IMR-90 (cell line): ENCODE data around the gene MRPL49. TPM values are rescaled to one million over a fixed set of nuclear protein-coding genes. Genes with fewer than 3 reads are reported as not detected.
A peak's percentile ranks its signal among the peaks of the same experiment; 100 is the strongest.

ENCODE experiments used
- ATAC-seq: fragments of 200-7000 bp; cut with Tn5 transposase; 2 replicates; pipeline ENCODE4 v1.9.1; 2020; ENCODE audit warnings: low read depth, mild to moderate bottlenecking, moderate library complexity
- BruUV-seq: library from RNA; stranded (reverse); fragments of 400-500 nt; replicated peaks from 2 replicates; lab custom pipeline; 2021; lab: Mats Ljungman, UMichigan
- CTCF ChIA-PET: fragments of 300-600 bp; formaldehyde crosslinking; extraction: SDS; loops from one replicate; lab custom pipeline; 2021; ENCODE audit warnings: antibody characterized with exemption; lab: Yijun Ruan, JAX
- POLR2A ChIA-PET: fragments of 300-600 bp; sonication (Branson Sonifier 250); formaldehyde crosslinking; loops from one replicate; lab custom pipeline; 2022; ENCODE audit warnings: antibody characterized with exemption; ENCODE audit not compliant: unreplicated experiment; lab: Charles Lee
- DNase-seq: peaks from one replicate; pipeline ENCODE4 v3.0.0; 2013
- H2AFZ ChIP-seq: replicated peaks from 2 replicates; pipeline ENCODE3; 2013; ENCODE audit warnings: low read length, mild to moderate bottlenecking; ENCODE audit not compliant: poor library complexity
- H2AK5ac ChIP-seq: 2 replicates; pipeline ENCODE4 v1.6.1; 2013; ENCODE audit warnings: low read depth, low read length, inconsistent platforms
- H2AK9ac ChIP-seq: replicated peaks from 2 replicates; pipeline ENCODE3; 2013; ENCODE audit warnings: mild to moderate bottlenecking, low read depth, low read length, moderate library complexity; ENCODE audit not compliant: poor library complexity
- H2BK120ac ChIP-seq: 2 replicates; pipeline ENCODE4 v1.6.1; 2013; ENCODE audit warnings: low read depth, low read length, inconsistent platforms
- H2BK15ac ChIP-seq: 3 replicates; pipeline ENCODE4 v1.6.1; 2013; ENCODE audit warnings: low read depth, low read length, inconsistent platforms
- H2BK20ac ChIP-seq: 2 replicates; pipeline ENCODE4 v1.6.1; 2013; ENCODE audit warnings: low read depth, mild to moderate bottlenecking, inconsistent platforms, low read length, moderate library complexity
- H2BK5ac ChIP-seq: 2 replicates; pipeline ENCODE4 v1.6.1; 2013; ENCODE audit warnings: mild to moderate bottlenecking, low read depth, low read length, inconsistent platforms; ENCODE audit not compliant: poor library complexity, severe bottlenecking
- H3K14ac ChIP-seq: replicated peaks from 2 replicates; pipeline ENCODE4 v1.6.1; 2013; ENCODE audit warnings: low read depth, low read length, inconsistent platforms
- H3K18ac ChIP-seq: 2 replicates; pipeline ENCODE4 v1.6.1; 2013; ENCODE audit warnings: low read depth, low read length, control low read depth
- H3K23ac ChIP-seq: 2 replicates; pipeline ENCODE4 v1.6.1; 2013; ENCODE audit warnings: low read depth, low read length, inconsistent platforms
- H3K27ac ChIP-seq: 2 replicates; pipeline ENCODE4 v1.5.1; 2013; ENCODE audit warnings: mild to moderate bottlenecking, control low read depth, low read length; ENCODE audit not compliant: insufficient read depth
- H3K27me3 ChIP-seq: 2 replicates; pipeline ENCODE4 v1.6.1; 2013; ENCODE audit warnings: low read length; ENCODE audit not compliant: control insufficient read depth, insufficient read depth
- H3K36me3 ChIP-seq: 2 replicates; pipeline ENCODE4 v1.6.1; 2013; ENCODE audit warnings: low read length, mixed read lengths; ENCODE audit not compliant: control insufficient read depth, insufficient read depth
- H3K4ac ChIP-seq: 2 replicates; pipeline ENCODE4 v1.6.1; 2013; ENCODE audit warnings: low read depth, low read length, inconsistent platforms
- H3K4me1 ChIP-seq: 2 replicates; pipeline ENCODE4 v1.6.1; 2013; ENCODE audit warnings: low read length, mixed read lengths; ENCODE audit not compliant: control insufficient read depth, insufficient read depth
- H3K4me2 ChIP-seq: 2 replicates; pipeline ENCODE4 v1.6.1; 2013; ENCODE audit warnings: low read depth, mild to moderate bottlenecking, control low read depth, low read length, moderate library complexity
- H3K4me3 ChIP-seq: 2 replicates; pipeline ENCODE4 v1.5.1; 2013; ENCODE audit warnings: low read depth, mild to moderate bottlenecking, control low read depth, low read length, moderate library complexity; ENCODE audit not compliant: insufficient read depth
- H3K56ac ChIP-seq: 2 replicates; pipeline ENCODE4 v1.6.1; 2013; ENCODE audit warnings: low read length, inconsistent platforms; ENCODE audit not compliant: insufficient read depth; ENCODE audit errors: extremely low read depth
- H3K79me1 ChIP-seq, 2 experiments: 2 replicates each; pipeline ENCODE4 v1.6.1; 2013; ENCODE audit warnings: low read length in 2 of 2, inconsistent platforms in 1 of 2, low read depth in 1 of 2
- H3K9ac ChIP-seq: 2 replicates; pipeline ENCODE4 v1.6.1; 2013; ENCODE audit warnings: low read depth, low read length, control low read depth
- H3K9me1 ChIP-seq: 2 replicates; pipeline ENCODE4 v1.6.1; 2013; ENCODE audit warnings: low read length, inconsistent platforms; ENCODE audit not compliant: insufficient read depth
- H3K9me3 ChIP-seq: 2 replicates; pipeline ENCODE4 v1.6.1; 2013; ENCODE audit warnings: low read length; ENCODE audit not compliant: control insufficient read depth, insufficient read depth
- H4K20me1 ChIP-seq: 2 replicates; pipeline ENCODE4 v1.6.1; 2013; ENCODE audit warnings: low read length, inconsistent platforms; ENCODE audit not compliant: insufficient read depth
- H4K5ac ChIP-seq: 2 replicates; pipeline ENCODE4 v1.6.1; 2013; ENCODE audit warnings: mild to moderate bottlenecking, low read depth, low read length, control low read depth
- H4K8ac ChIP-seq, 2 experiments: 2 replicates each; pipeline ENCODE4 v1.6.1; 2013; ENCODE audit warnings: low read depth in 2 of 2, low read length in 2 of 2, control low read depth in 1 of 2, inconsistent platforms in 1 of 2
- H4K91ac ChIP-seq: 2 replicates; pipeline ENCODE4 v1.6.1; 2013; ENCODE audit warnings: low read depth, low read length, inconsistent platforms; ENCODE audit not compliant: insufficient read depth
- CHD1 ChIP-seq: IDR thresholded peaks from 2 replicates; pipeline ENCODE4 v1.6.1; 2012; ENCODE audit warnings: low read depth, low read length, improper control_type of control experiment
- MAZ ChIP-seq: IDR thresholded peaks from 2 replicates; pipeline ENCODE4 v1.6.1; 2012; ENCODE audit warnings: low read depth, mild to moderate bottlenecking, low read length, improper control_type of control experiment, moderate library complexity, borderline replicate concordance
- MXI1 ChIP-seq: IDR thresholded peaks from 2 replicates; pipeline ENCODE4 v1.6.1; 2012; ENCODE audit warnings: low read depth, mild to moderate bottlenecking, low read length, moderate library complexity, borderline replicate concordance
- NFE2L2 ChIP-seq: fragments of 150-350 bp; IDR thresholded peaks from 2 replicates; pipeline ENCODE4 v1.6.1; 2016; ENCODE audit warnings: low read depth, mild to moderate bottlenecking, low read length
- RAD21 ChIP-seq: IDR thresholded peaks from 2 replicates; pipeline ENCODE4 v1.6.1; 2012; ENCODE audit warnings: low read length, improper control_type of control experiment
- RFX5 ChIP-seq: IDR thresholded peaks from 2 replicates; pipeline ENCODE4 v1.8.0; 2012; ENCODE audit warnings: low read depth, mild to moderate bottlenecking, low read length, moderate library complexity
- USF2 ChIP-seq: fragments of 150-350 bp; IDR thresholded peaks from 2 replicates; pipeline ENCODE4 v1.6.1; 2017; ENCODE audit warnings: mild to moderate bottlenecking, antibody characterized with exemption, low read length, low read depth
- WGBS, 2 experiments: methylation state at CpG; one replicate each; pipeline versions ENCODE4 v1.1.5 to v1.1.7; 2013; ENCODE audit warnings: missing lambda C conversion rate in 2 of 2; ENCODE audit not compliant: insufficient read length in 1 of 2; ENCODE audit errors: extremely low coverage in 2 of 2; 5-methylcytosine and 5-hydroxymethylcytosine counted together
- dilution Hi-C: fragments of 300-500 bp; cut with HindIII; formaldehyde crosslinking; loops from one replicate; pipeline ENCODE4 v1.14.3; 2018; ENCODE audit warnings: low sequenced_read_pairs; ENCODE audit not compliant: unreplicated experiment
- in situ Hi-C: fragments of 300-500 bp; cut with MboI; formaldehyde crosslinking; loops from 3 replicates; pipeline ENCODE4 v1.14.3; 2019; ENCODE audit warnings: low sequenced_read_pairs, inconsistent platforms, mixed read lengths
- intact Hi-C: fragments of 100-400 bp; cut with micrococcal nuclease; formaldehyde crosslinking; loops from 2 replicates; pipeline ENCODE4 v1.10.0; 2022
- polyA plus RNA-seq, 3 experiments: library from polyadenylated mRNA; depleted of rRNA; stranded (reverse); fragments of >200 nt; gene quantifications; 2 replicates each; pipeline ENCODE4 v1.2.3, GENCODE V29; 2012; ENCODE audit warnings: low replicate concordance in 1 of 3
- total RNA-seq: library from RNA; depleted of rRNA; stranded (reverse); fragments of >200 nt; gene quantifications from 2 replicates; pipeline ENCODE4 v1.2.3, GENCODE V29; 2012
- TF ChIP-seq, protein P1 (sequence below): fragments of 150-350 bp; IDR thresholded peaks from 2 replicates; pipeline ENCODE4 v1.6.1; 2016; ENCODE audit warnings: low read depth, mild to moderate bottlenecking, low read length, moderate library complexity, borderline replicate concordance
- TF ChIP-seq, protein P2 (sequence below): conservative IDR thresholded peaks from 2 replicates; pipeline ENCODE4 v1.5.1; 2012; ENCODE audit warnings: mild to moderate bottlenecking, low read depth, low read length, improper control_type of control experiment

The MRPL49 gene
- total and polyA plus RNA-seq, 2 of the 4 experiments (the other 2 are of a cell fraction) = 55.2 to 56.8 TPM

- TF ChIP-seq, protein P1, sequence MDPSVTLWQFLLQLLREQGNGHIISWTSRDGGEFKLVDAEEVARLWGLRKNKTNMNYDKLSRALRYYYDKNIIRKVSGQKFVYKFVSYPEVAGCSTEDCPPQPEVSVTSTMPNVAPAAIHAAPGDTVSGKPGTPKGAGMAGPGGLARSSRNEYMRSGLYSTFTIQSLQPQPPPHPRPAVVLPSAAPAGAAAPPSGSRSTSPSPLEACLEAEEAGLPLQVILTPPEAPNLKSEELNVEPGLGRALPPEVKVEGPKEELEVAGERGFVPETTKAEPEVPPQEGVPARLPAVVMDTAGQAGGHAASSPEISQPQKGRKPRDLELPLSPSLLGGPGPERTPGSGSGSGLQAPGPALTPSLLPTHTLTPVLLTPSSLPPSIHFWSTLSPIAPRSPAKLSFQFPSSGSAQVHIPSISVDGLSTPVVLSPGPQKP = peak; percentile 39; the same call in 1 of the 2 replicates
Observed at GRCh38 chr11:65134240-65134951, 12.3 kb downstream of the MRPL49 start, which contains the start of gene SYVN1 (continued).

DNA sequence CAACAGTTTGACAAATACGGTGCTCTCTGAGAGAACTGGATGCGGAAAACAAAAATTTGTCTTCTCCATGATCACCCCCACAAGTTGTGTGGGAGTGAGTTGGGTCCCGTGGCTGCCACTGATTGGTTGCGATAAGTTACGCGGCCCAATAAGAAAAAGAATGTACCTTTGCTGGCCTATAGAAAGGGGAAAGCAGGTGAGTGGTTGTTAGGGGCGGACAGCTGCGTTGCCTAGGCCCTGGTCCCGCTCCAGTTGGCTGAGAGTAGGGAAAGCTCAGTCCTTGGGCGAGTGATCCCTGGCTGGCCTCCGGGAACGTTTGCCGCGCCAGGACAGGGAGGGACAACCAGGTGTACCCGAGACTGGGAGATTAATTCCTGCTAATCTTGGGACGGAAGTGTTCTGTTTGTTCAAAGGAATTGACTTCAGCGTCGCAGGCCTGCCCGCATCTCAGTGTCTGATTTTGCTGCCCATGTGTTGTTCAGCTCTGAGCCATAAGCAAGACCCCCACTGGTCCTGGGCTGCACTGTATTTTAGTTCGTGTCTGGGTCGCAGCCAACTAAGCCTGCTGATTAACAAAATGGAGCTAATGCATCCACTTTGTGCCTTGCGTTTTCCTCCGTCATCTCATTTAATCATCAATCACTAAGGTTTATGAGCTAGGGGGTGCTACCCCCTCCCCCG lies 13.0 kb downstream of the MRPL49 start:
- H2BK5ac ChIP-seq = peak overlapping the region; percentile 98
- WGBS, 2 experiments = 1% methylated on average over 11 of the region's 24 CpGs; no CpG with 5 or more reads in 1 of the 2 experiments
- peak overlapping the region; percentile 99 for H2AFZ ChIP-seq
- peak overlapping the region; percentile 5 for H3K18ac ChIP-seq
- peak overlapping the region; percentile 99 for H3K27ac ChIP-seq
- H3K36me3 ChIP-seq = peaks cover 27% of the 10 kb centered on the region
- intact Hi-C loops = no loop called here
- H2AK9ac ChIP-seq = peak overlapping the region; percentile 98
- H3K14ac ChIP-seq = peak overlapping the region; percentile 100
- peaks cover 18 to 43% of the 10 kb centered on the region in 2 experiments for H3K79me1 ChIP-seq
- H3K23ac ChIP-seq = peak overlapping the region; percentile 95; the same call in 1 of the 2 replicates
- ATAC-seq = peak; percentile 89
- no peaks in the 10 kb centered on the region for H3K9me3 ChIP-seq
- H3K9ac ChIP-seq = peak overlapping the region; percentile 99
- H4K5ac ChIP-seq = peak overlapping the region; percentile 56
- CTCF ChIA-PET = interaction anchor here (0.6 kb wide), 2 partner anchors 12 to 290 kb away, joined by 4 to 5 read pairs; no protein-coding TSS in a partner anchor
- DNase-seq = peak; percentile 97
- peak overlapping the region; percentile 63 for H3K4me3 ChIP-seq
- H2BK20ac ChIP-seq = peak overlapping the region; percentile 53; the same call in 1 of the 2 replicates
- H4K20me1 ChIP-seq = peaks cover 28% of the 10 kb centered on the region
- H3K4ac ChIP-seq = peak overlapping the region; percentile 100
- H3K27me3 ChIP-seq = no peaks in the 10 kb centered on the region
- peaks cover 21% of the 10 kb centered on the region for H3K9me1 ChIP-seq
- H3K4me2 ChIP-seq = peak overlapping the region; percentile 83
- in situ Hi-C loops = no loop called here
- H4K91ac ChIP-seq = peak overlapping the region; percentile 100
- H2BK120ac ChIP-seq = peak overlapping the region; percentile 98
- POLR2A ChIA-PET = no interaction called here
- H4K8ac ChIP-seq = peak overlapping the region; percentile 98 to 99
- peak overlapping the region; percentile 100; the same call in 2 of the 3 replicates for H2BK15ac ChIP-seq
- dilution Hi-C loops = no loop called here
- peaks cover 6% of the 10 kb centered on the region; the same call in 1 of the 2 replicates for H3K4me1 ChIP-seq
- TF ChIP-seq NFE2L2 (no peak), MAZ (peak; percentile 46; the same call in 1 of the 2 replicates), CHD1 (0 out of 2 replicates have a peak, but pooled peaks have one; percentile 89), RFX5 (no peak), USF2 (peak; percentile 38; the same call in 1 of the 2 replicates), RAD21 (no peak), MXI1 (no peak)
- TF ChIP-seq, protein P2, sequence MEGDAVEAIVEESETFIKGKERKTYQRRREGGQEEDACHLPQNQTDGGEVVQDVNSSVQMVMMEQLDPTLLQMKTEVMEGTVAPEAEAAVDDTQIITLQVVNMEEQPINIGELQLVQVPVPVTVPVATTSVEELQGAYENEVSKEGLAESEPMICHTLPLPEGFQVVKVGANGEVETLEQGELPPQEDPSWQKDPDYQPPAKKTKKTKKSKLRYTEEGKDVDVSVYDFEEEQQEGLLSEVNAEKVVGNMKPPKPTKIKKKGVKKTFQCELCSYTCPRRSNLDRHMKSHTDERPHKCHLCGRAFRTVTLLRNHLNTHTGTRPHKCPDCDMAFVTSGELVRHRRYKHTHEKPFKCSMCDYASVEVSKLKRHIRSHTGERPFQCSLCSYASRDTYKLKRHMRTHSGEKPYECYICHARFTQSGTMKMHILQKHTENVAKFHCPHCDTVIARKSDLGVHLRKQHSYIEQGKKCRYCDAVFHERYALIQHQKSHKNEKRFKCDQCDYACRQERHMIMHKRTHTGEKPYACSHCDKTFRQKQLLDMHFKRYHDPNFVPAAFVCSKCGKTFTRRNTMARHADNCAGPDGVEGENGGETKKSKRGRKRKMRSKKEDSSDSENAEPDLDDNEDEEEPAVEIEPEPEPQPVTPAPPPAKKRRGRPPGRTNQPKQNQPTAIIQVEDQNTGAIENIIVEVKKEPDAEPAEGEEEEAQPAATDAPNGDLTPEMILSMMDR = no peak
- BruUV-seq = no TSS peak
- H2AK5ac ChIP-seq = peak overlapping the region; percentile 99
- peak overlapping the region; percentile 96 for H3K56ac ChIP-seq
